OCI-LY3 (cell line): ENCODE results near the gene SULT4A1.

Source experiments
- EZH2phosphoT487 ChIP-seq: fragments of 200-600 bp; shearing (Covaris generic); IDR thresholded peaks from 2 replicates; pipeline ENCODE4 v1.6.1; 2018; ENCODE audit warnings: antibody characterized with exemption, mixed run types, low read depth
- TF ChIP-seq, protein P1 (sequence below): fragments of 200-600, 300-600 bp; sonication (generic); IDR thresholded peaks from 2 replicates; pipeline ENCODE4 v1.5.1; 2014; ENCODE audit warnings: antibody characterized with exemption, low read length, low read depth

DNA sequence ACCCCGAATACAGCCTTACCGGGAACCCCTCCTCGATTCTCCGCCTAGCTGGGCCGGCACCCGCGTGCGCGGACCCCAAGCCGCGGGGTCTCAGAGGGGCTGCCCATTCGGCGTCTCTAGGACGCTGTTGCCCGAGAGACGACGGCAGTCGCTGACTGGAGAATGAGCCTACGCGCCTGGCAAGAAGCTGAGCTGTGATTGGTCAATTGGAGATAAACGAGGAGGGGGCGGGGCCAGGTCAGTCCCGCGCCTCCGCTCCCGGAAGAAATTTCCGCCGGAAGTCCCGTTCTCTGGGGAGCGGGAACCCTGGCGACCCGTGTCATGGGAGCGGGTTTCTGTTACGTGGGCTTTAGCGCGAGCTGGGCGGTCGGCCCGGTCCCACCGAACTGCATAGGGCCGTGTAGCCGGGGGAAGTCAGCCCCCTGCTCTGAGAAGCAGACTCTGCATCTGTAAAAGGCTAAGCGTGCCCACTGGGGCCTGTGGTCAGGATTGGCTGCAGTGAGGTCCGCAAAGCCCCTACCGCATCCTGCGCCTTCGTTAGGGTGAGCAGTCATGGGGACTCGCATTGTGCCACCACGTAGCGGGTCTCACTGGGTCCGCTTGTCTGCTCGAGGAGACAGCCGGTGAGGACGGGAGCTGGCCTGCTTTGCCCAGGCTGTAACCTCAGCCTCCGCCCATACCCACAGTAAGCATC, 50.0 kb downstream of the SULT4A1 start, which contains the start of gene EFCAB6:
- TF ChIP-seq, protein P1, sequence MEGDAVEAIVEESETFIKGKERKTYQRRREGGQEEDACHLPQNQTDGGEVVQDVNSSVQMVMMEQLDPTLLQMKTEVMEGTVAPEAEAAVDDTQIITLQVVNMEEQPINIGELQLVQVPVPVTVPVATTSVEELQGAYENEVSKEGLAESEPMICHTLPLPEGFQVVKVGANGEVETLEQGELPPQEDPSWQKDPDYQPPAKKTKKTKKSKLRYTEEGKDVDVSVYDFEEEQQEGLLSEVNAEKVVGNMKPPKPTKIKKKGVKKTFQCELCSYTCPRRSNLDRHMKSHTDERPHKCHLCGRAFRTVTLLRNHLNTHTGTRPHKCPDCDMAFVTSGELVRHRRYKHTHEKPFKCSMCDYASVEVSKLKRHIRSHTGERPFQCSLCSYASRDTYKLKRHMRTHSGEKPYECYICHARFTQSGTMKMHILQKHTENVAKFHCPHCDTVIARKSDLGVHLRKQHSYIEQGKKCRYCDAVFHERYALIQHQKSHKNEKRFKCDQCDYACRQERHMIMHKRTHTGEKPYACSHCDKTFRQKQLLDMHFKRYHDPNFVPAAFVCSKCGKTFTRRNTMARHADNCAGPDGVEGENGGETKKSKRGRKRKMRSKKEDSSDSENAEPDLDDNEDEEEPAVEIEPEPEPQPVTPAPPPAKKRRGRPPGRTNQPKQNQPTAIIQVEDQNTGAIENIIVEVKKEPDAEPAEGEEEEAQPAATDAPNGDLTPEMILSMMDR: no peak
- no peak for TF ChIP-seq EZH2phosphoT487
